CD14-positive monocyte (primary cell): ENCODE data around the gene CREB5. TPM values are rescaled to one million over a fixed set of nuclear protein-coding genes. Genes with fewer than 3 reads are reported as not detected.

Experiments
- DNase-seq, 3 donors: peaks; one replicate each; pipeline ENCODE4 v3.0.0-alpha.2; 2011 to 2022
- H2AFZ ChIP-seq: 2 replicates; pipeline ENCODE4 v1.6.0; 2012; ENCODE audit warnings: mild to moderate bottlenecking, low read depth, low read length, inconsistent platforms; ENCODE audit not compliant: insufficient read depth, poor library complexity, severe bottlenecking
- H3K27ac ChIP-seq, 2 donors: 1 replicate in 1 of 2; 2 replicates in 1 of 2; pipeline ENCODE4 v1.5.1; 2012 to 2013; ENCODE audit warnings: low read length in 2 of 2, control low read depth in 1 of 2, inconsistent platforms in 1 of 2, low read depth in 1 of 2, mild to moderate bottlenecking in 1 of 2
- H3K27me3 ChIP-seq, 2 donors: one replicate each; pipeline versions ENCODE4 v1.6.0 to v1.6.1; 2011 to 2013; ENCODE audit warnings: low read length in 2 of 2; ENCODE audit not compliant: control insufficient read depth in 2 of 2, insufficient read depth in 2 of 2
- H3K36me3 ChIP-seq, 2 donors: replicated peaks in 1 of 2; 1 replicate in 1 of 2; 2 replicates in 1 of 2; pipeline versions ENCODE4 v1.5.1 to v1.6.1; 2012 to 2013; ENCODE audit warnings: low read length in 2 of 2, control low read depth in 1 of 2, inconsistent platforms in 1 of 2, mild to moderate bottlenecking in 1 of 2; ENCODE audit not compliant: insufficient read depth in 2 of 2, control insufficient read depth in 1 of 2
- H3K4me1 ChIP-seq, 2 donors: 1 replicate in 1 of 2; 2 replicates in 1 of 2; pipeline versions ENCODE4 v1.5.1 to v1.6.1; 2012 to 2013; ENCODE audit warnings: low read length in 2 of 2, control low read depth in 1 of 2, inconsistent platforms in 1 of 2, mild to moderate bottlenecking in 1 of 2, moderate library complexity in 1 of 2; ENCODE audit not compliant: insufficient read depth in 2 of 2, control insufficient read depth in 1 of 2
- H3K4me2 ChIP-seq: replicated peaks from 2 replicates; pipeline ENCODE3; 2012; ENCODE audit warnings: low read length, moderate library complexity, mild to moderate bottlenecking; ENCODE audit not compliant: poor library complexity, severe bottlenecking; ENCODE audit errors: extremely low read depth
- H3K4me3 ChIP-seq, 3 experiments: fragments of 200-600 bp in 1 of 3; sonication (generic) in 1 of 3; replicated peaks in 1 of 3; 1 replicate in 2 of 3; 2 replicates in 1 of 3; pipeline ENCODE4 v1.5.1; 2011 to 2013; ENCODE audit warnings: low read length in 3 of 3, mild to moderate bottlenecking in 3 of 3, control low read depth in 2 of 3, low read depth in 2 of 3, inconsistent platforms in 1 of 3, moderate library complexity in 1 of 3
- H3K79me2 ChIP-seq: 2 replicates; pipeline ENCODE4 v1.6.0; 2012; ENCODE audit warnings: mild to moderate bottlenecking, control low read depth, inconsistent platforms, low read length, moderate library complexity; ENCODE audit not compliant: insufficient read depth
- H3K9ac ChIP-seq: 2 replicates; pipeline ENCODE4 v1.6.0; 2017; ENCODE audit warnings: low read length, mild to moderate bottlenecking; ENCODE audit not compliant: insufficient read depth, poor library complexity, severe bottlenecking
- H3K9me3 ChIP-seq, 2 donors: replicated peaks in 1 of 2; 1 replicate in 1 of 2; 2 replicates in 1 of 2; pipeline versions ENCODE4 v1.5.1 to v1.6.1; 2012 to 2013; ENCODE audit warnings: low read length in 2 of 2, control low read depth in 1 of 2; ENCODE audit not compliant: control insufficient read depth in 1 of 2, insufficient read depth in 1 of 2
- H4K20me1 ChIP-seq: 2 replicates; pipeline ENCODE4 v1.6.0; 2012; ENCODE audit warnings: mild to moderate bottlenecking, low read length, control low read depth, moderate library complexity; ENCODE audit not compliant: insufficient read depth
- H3K27ac Mint-ChIP-seq, 7 donors: one replicate each; pipeline ENCODE4 v1.8.0; 2020; ENCODE audit warnings: mild to moderate bottlenecking in 7 of 7, mixed read lengths in 7 of 7, moderate library complexity in 6 of 7, inconsistent platforms in 2 of 7
- H3K27me3 Mint-ChIP-seq, 3 donors: one replicate each; pipeline ENCODE4 v1.8.0; 2021 to 2022; ENCODE audit warnings: low read depth in 3 of 3, mild to moderate bottlenecking in 3 of 3, mixed read lengths in 3 of 3, moderate library complexity in 3 of 3, inconsistent platforms in 1 of 3
- H3K36me3 Mint-ChIP-seq, 2 donors: one replicate each; pipeline ENCODE4 v1.8.0; 2020; ENCODE audit warnings: mixed read lengths in 2 of 2, inconsistent platforms in 1 of 2, mild to moderate bottlenecking in 1 of 2
- H3K4me1 Mint-ChIP-seq: one replicate; pipeline ENCODE4 v1.8.0; 2020; ENCODE audit warnings: mild to moderate bottlenecking, mixed read lengths
- H3K4me3 Mint-ChIP-seq, 2 donors: one replicate each; pipeline ENCODE4 v1.8.0; 2020; ENCODE audit warnings: mild to moderate bottlenecking in 2 of 2, mixed read lengths in 2 of 2, moderate library complexity in 1 of 2
- H3K9me3 Mint-ChIP-seq, 7 donors: one replicate each; pipeline ENCODE4 v1.8.0; 2020 to 2022; ENCODE audit warnings: mixed read lengths in 7 of 7, mild to moderate bottlenecking in 6 of 7, moderate library complexity in 6 of 7, inconsistent platforms in 2 of 7
- WGBS: methylation state at CpG from one replicate; pipeline ENCODE4 v1.1.5; 2013; ENCODE audit warnings: missing lambda C conversion rate; ENCODE audit not compliant: insufficient coverage; 5-methylcytosine and 5-hydroxymethylcytosine counted together
- intact Hi-C, 2 donors: fragments of 100-400 bp; cut with micrococcal nuclease; formaldehyde crosslinking; loops; one replicate each; pipeline versions ENCODE4 v1.15.0 to v1.15.1; 2023
- polyA plus RNA-seq, 3 donors: library from polyadenylated mRNA; depleted of rRNA in 1 of 3; unstranded in 2 of 3; stranded (reverse) in 1 of 3; fragments of 300-500 nt in 2 of 3; fragments of >200 nt in 1 of 3; fragmentation: Illumina TruSeq in 2 of 3; gene quantifications; 1 replicate in 2 of 3; 2 replicates in 1 of 3; pipeline ENCODE4 v1.2.3, GENCODE V29; 2012 to 2021
- TF ChIP-seq, protein P1 (sequence below): fragments of 200-600 bp; IDR thresholded peaks from one replicate; pipeline ENCODE4 v1.8.0; 2022; ENCODE audit warnings: antibody characterized with exemption, mild to moderate bottlenecking

CREB5 gene
- polyA plus RNA-seq, 3 donors: 25.1 to 72.3 (median 44.2) TPM

DNA sequence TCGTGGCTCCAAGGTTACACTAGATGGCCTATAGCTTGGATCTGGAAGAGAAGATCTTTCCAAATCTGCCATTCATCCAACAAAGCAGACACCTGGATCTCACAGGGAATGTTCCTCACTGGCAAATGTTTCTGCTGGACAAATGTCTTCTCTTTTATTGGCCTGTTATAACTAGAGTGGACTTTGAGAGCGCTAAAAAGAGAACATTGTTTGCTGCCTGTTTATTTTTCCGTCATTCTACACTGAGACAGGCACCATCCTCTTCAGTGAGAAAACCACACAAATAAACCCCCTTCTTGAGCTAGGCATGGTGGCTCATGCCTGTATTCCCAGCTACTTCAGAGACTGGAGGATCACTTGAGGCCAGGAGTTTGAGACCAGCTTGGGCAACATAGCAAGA is 206.9 kb downstream of the CREB5 start:
- Mint-ChIP-seq H3K9me3 (no peaks in the 10 kb centered on the region), H3K4me1 (peaks cover 2% of the 10 kb centered on the region), H3K4me3 (no peak overlapping the region), H3K36me3 (no peaks in the 10 kb centered on the region), H3K27me3 (peaks cover 1 to 3% (median 2%) of the 10 kb centered on the region in 3 donors), H3K27ac (no peak overlapping the region)
- intact Hi-C loops: loop anchor here in 1 of 2 donors (10.0 kb wide), 1 partner anchor 236 kb away; no protein-coding TSS in a partner anchor
- Histone ChIP-seq H3K27ac (no peak overlapping the region), H3K4me3 (no peak overlapping the region), H3K36me3 (no peaks in the 10 kb centered on the region), H4K20me1 (no peaks in the 10 kb centered on the region), H3K79me2 (no peaks in the 10 kb centered on the region), H3K4me1 (no peaks in the 10 kb centered on the region), H3K4me2 (no peak overlapping the region), H3K27me3 (no peaks in the 10 kb centered on the region), H2AFZ (no peak overlapping the region), H3K9me3 (no peaks in the 10 kb centered on the region), H3K9ac (no peak overlapping the region)
- TF ChIP-seq, protein P1, sequence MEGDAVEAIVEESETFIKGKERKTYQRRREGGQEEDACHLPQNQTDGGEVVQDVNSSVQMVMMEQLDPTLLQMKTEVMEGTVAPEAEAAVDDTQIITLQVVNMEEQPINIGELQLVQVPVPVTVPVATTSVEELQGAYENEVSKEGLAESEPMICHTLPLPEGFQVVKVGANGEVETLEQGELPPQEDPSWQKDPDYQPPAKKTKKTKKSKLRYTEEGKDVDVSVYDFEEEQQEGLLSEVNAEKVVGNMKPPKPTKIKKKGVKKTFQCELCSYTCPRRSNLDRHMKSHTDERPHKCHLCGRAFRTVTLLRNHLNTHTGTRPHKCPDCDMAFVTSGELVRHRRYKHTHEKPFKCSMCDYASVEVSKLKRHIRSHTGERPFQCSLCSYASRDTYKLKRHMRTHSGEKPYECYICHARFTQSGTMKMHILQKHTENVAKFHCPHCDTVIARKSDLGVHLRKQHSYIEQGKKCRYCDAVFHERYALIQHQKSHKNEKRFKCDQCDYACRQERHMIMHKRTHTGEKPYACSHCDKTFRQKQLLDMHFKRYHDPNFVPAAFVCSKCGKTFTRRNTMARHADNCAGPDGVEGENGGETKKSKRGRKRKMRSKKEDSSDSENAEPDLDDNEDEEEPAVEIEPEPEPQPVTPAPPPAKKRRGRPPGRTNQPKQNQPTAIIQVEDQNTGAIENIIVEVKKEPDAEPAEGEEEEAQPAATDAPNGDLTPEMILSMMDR: no peak
- no peak for DNase-seq
- WGBS: 100% methylated on average over 2 of the region's 3 CpGs

DNA sequence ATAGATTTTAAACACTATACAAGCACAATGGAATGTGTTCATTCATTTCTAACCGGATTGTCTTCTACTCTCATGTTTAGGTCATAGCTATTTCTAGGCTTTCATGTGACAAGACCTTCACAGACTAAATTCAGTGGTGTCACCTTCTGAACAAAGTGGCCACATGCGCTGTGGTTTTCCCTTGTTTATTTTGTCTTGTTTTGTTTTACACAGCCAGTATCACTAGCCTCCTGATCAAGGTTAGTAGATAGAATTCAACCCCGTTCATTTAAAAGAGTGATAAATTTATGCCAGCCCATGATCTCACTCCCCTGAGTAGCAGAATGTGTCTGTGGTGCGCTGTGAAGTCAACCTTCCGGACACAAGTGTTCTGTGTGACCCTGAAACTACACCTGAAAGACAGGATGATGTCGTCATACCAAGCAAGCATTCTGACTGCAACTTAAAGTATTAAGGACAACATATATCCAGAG is 209.1 kb downstream of the CREB5 start:
- H3K4me2 ChIP-seq: no peak overlapping the region
- H3K4me1 ChIP-seq: peaks cover 7 to 11% of the 10 kb centered on the region in 2 donors
- no peaks in the 10 kb centered on the region for H3K79me2 ChIP-seq
- no peak overlapping the region for H3K4me3 ChIP-seq
- no peak overlapping the region for H3K9ac ChIP-seq
- no peak overlapping the region for H2AFZ ChIP-seq
- H4K20me1 ChIP-seq: no peaks in the 10 kb centered on the region
- H3K27ac Mint-ChIP-seq: no peak overlapping the region
- H3K27me3 Mint-ChIP-seq: peaks cover 0 to 3% (median 2%) of the 10 kb centered on the region in 3 donors
- peaks cover 15% of the 10 kb centered on the region for H3K4me1 Mint-ChIP-seq
- no peak overlapping the region for H3K27ac ChIP-seq
- TF ChIP-seq, protein P1: no peak
- no peaks in the 10 kb centered on the region for H3K36me3 Mint-ChIP-seq
- H3K27me3 ChIP-seq: no peaks in the 10 kb centered on the region
- no peak for DNase-seq
- H3K36me3 ChIP-seq: no peaks in the 10 kb centered on the region
- intact Hi-C loops: loop anchor here in 1 of 2 donors (10.0 kb wide), 1 partner anchor 237 kb away; no protein-coding TSS in a partner anchor
- H3K9me3 Mint-ChIP-seq: no peaks in the 10 kb centered on the region
- 100% methylated on average over 2 of the region's 6 CpGs for WGBS
- H3K4me3 Mint-ChIP-seq: no peak overlapping the region
- H3K9me3 ChIP-seq: no peaks in the 10 kb centered on the region
